Measurements from ENCODE around the gene RPA1.
A peak's percentile ranks its signal among the peaks of the same experiment; 100 is the strongest.

DNA sequence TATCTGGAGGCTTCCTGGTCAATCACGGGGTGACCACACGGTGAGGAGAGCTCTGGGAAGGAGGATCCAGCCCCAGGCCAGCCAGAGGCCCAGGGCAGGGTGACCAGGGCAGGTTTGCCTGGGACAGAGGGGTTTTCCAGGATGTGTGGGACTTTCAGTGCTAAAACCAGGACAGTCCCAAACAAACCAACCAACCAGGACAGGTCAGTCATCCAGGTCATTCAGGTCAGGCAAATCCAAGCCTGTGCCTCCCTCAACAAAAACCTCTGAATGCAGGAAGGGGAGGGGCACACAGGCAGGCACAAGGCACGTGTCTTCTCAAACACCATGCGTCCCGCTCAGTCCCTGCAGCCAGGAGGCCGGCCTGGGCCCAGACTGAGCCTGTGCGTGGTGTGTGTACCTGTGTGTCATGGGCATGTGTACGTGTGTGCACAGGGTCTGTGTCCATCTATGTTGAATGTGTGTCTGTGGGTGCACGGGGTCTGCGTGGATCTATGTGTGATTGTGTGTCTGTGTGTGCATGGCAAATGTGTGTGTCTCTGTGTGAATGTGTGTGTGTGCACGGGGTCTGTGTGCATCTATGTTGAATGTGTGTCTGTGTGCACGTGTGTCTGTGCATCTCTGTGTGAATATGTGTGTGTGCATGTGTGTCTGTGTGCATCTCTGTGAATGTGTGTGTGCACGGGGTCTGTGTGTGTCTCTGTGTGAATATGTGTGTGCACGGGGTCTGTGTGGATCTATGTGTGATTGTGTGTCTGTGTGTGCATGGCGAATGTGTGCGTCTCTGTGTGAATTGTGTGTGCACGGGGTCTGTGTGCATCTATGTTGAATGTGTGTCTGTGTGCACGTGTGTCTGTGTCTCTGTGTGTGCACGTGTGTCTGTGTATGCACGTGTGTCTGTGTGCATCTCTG, 116.5 kb downstream of the RPA1 start:
- TF ChIP-seq GABPA (IDR thresholded peaks at IDR 0.05 in 1 of 2, conservative IDR thresholded peaks at IDR 0.05 in 1 of 2), result peak in 1 of 2 donors; percentile 13
- TF ChIP-seq, protein P1, sequence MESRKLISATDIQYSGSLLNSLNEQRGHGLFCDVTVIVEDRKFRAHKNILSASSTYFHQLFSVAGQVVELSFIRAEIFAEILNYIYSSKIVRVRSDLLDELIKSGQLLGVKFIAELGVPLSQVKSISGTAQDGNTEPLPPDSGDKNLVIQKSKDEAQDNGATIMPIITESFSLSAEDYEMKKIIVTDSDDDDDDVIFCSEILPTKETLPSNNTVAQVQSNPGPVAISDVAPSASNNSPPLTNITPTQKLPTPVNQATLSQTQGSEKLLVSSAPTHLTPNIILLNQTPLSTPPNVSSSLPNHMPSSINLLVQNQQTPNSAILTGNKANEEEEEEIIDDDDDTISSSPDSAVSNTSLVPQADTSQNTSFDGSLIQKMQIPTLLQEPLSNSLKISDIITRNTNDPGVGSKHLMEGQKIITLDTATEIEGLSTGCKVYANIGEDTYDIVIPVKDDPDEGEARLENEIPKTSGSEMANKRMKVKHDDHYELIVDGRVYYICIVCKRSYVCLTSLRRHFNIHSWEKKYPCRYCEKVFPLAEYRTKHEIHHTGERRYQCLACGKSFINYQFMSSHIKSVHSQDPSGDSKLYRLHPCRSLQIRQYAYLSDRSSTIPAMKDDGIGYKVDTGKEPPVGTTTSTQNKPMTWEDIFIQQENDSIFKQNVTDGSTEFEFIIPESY (IDR thresholded peaks at IDR 0.05), result no peak
- TF ChIP-seq, protein P2, sequence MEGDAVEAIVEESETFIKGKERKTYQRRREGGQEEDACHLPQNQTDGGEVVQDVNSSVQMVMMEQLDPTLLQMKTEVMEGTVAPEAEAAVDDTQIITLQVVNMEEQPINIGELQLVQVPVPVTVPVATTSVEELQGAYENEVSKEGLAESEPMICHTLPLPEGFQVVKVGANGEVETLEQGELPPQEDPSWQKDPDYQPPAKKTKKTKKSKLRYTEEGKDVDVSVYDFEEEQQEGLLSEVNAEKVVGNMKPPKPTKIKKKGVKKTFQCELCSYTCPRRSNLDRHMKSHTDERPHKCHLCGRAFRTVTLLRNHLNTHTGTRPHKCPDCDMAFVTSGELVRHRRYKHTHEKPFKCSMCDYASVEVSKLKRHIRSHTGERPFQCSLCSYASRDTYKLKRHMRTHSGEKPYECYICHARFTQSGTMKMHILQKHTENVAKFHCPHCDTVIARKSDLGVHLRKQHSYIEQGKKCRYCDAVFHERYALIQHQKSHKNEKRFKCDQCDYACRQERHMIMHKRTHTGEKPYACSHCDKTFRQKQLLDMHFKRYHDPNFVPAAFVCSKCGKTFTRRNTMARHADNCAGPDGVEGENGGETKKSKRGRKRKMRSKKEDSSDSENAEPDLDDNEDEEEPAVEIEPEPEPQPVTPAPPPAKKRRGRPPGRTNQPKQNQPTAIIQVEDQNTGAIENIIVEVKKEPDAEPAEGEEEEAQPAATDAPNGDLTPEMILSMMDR (IDR thresholded peaks at IDR 0.05; ENCODE audit: low read depth, low read length, missing input control), result no peak
- TF ChIP-seq TAF1 (conservative IDR thresholded peaks at IDR 0.05), result no peak
- TF ChIP-seq, protein P3, sequence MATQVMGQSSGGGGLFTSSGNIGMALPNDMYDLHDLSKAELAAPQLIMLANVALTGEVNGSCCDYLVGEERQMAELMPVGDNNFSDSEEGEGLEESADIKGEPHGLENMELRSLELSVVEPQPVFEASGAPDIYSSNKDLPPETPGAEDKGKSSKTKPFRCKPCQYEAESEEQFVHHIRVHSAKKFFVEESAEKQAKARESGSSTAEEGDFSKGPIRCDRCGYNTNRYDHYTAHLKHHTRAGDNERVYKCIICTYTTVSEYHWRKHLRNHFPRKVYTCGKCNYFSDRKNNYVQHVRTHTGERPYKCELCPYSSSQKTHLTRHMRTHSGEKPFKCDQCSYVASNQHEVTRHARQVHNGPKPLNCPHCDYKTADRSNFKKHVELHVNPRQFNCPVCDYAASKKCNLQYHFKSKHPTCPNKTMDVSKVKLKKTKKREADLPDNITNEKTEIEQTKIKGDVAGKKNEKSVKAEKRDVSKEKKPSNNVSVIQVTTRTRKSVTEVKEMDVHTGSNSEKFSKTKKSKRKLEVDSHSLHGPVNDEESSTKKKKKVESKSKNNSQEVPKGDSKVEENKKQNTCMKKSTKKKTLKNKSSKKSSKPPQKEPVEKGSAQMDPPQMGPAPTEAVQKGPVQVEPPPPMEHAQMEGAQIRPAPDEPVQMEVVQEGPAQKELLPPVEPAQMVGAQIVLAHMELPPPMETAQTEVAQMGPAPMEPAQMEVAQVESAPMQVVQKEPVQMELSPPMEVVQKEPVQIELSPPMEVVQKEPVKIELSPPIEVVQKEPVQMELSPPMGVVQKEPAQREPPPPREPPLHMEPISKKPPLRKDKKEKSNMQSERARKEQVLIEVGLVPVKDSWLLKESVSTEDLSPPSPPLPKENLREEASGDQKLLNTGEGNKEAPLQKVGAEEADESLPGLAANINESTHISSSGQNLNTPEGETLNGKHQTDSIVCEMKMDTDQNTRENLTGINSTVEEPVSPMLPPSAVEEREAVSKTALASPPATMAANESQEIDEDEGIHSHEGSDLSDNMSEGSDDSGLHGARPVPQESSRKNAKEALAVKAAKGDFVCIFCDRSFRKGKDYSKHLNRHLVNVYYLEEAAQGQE (IDR thresholded peaks at IDR 0.05), result no peak
- no peak for TF ChIP-seq RAD21 (IDR thresholded peaks at IDR 0.05)
- TF ChIP-seq JUND (IDR thresholded peaks at IDR 0.05), result no peak
- TF ChIP-seq, protein P4, sequence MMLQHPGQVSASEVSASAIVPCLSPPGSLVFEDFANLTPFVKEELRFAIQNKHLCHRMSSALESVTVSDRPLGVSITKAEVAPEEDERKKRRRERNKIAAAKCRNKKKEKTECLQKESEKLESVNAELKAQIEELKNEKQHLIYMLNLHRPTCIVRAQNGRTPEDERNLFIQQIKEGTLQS (IDR thresholded peaks at IDR 0.05), result no peak
- TF ChIP-seq, protein P5, sequence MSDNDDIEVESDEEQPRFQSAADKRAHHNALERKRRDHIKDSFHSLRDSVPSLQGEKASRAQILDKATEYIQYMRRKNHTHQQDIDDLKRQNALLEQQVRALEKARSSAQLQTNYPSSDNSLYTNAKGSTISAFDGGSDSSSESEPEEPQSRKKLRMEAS (IDR thresholded peaks at IDR 0.05), result no peak
- TF ChIP-seq EGR1 (IDR thresholded peaks at IDR 0.05; ENCODE audit: low read depth in 2 of 2), result no peak
- no peak for TF ChIP-seq YY1 (IDR thresholded peaks at IDR 0.05)
